LHCN-M2 (cell line): ENCODE measurements around the gene FTCDNL1. TPM values are rescaled to one million over a fixed set of nuclear protein-coding genes. Genes with fewer than 3 reads are reported as not detected.

Source experiments
- DNase-seq: peaks from one replicate; pipeline ENCODE4 v3.0.0-alpha.2; 2012; ENCODE audit warnings: low read depth
- total RNA-seq: library from RNA; depleted of rRNA; stranded (reverse); fragments of >200 nt; gene quantifications from 2 replicates; pipeline ENCODE4 v1.2.3, GENCODE V29; 2014

Gene FTCDNL1
- total RNA-seq, 1 experiment from 2014 or later = 0.75 TPM

- no peak for DNase-seq
These were observed 8.2 kb downstream of the FTCDNL1 start for GRCh38 chr2:199842631-199843395.

DNA sequence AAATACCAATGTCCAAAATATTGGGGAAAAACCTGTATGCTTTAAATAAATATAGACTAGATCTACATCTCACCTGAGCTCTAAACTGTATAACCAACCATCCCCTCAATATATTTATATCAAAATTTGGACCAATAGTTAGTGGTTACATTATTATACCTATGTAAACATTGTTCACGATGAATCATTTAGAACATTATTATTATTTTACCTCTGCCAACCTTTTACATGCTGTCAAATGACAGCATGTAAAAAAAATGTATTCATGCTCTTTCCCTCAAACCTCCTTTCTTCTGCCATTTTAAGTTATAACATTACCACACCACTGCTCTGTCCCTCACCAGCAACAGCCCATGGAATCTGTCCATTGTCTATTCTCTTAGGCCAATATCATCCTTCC lies 9.6 kb downstream of the FTCDNL1 start:
- DNase-seq = no peak

GRCh38 chr2:199838399-199838798 lies 12.6 kb downstream of the FTCDNL1 start:
- DNase-seq = no peak

DNA sequence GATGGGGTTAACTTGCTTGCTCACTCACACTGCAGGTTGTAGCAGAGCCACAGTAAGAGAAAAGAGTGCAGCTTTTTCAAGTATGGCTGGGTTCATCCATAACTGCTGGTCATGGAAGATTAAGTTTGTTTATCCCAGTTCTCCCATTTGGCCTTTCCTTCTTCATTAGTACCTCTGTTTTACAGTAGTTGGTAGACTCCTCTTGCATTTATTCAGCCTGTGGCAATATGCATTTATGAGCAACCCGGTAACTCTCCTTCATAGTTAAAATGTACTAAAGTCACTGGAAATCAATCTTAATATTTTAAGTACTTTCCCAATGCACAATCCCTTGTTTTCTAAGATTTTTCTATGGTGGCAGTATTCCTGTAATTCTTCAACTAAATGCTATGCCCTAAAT lies 14.0 kb downstream of the FTCDNL1 start:
- DNase-seq = no peak

DNA sequence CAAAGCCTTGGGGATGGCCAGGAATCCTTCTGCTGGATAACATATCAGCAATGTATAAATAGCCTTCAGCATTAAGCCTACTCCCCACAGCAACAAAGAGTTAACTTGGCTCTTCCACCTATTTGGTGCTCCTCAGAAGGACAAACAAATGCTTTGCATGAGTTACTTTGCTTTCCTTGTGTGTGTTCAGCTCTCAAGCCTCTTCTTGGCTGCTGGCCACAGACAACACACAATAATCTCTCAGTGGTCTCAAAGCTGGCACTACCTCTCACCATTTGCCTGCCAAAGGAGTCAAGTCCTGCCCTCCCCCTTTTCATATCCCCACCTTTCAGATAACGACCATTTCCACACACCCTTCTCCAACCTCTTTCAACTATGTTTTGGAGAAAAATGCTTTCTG lies 17.5 kb downstream of the FTCDNL1 start:
- no peak for DNase-seq

GRCh38 chr2:199830531-199830930 lies 20.5 kb downstream of the FTCDNL1 start:
- no peak for DNase-seq

DNA sequence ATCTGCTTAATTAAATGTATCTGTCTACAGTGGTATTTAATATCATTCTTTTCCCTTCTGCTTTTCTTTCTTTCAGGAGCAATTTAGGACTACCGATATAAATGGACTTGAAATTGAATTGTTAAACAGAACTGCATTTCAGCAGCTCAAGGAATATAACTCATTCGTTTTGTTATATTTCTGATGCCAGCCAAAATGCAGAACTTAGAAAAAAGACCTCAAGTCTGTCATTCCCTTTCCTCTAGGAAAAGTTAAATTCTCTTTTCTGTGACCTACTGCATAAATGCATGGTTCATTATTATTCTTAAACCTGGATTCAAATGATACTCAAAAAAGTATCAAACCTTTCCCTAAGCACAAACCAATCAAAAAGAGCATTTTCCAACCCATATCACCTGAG lies 21.4 kb downstream of the FTCDNL1 start:
- DNase-seq = no peak

GRCh38 chr2:199819746-199820145 lies 31.2 kb downstream of the FTCDNL1 start:
- DNase-seq = no peak

DNA sequence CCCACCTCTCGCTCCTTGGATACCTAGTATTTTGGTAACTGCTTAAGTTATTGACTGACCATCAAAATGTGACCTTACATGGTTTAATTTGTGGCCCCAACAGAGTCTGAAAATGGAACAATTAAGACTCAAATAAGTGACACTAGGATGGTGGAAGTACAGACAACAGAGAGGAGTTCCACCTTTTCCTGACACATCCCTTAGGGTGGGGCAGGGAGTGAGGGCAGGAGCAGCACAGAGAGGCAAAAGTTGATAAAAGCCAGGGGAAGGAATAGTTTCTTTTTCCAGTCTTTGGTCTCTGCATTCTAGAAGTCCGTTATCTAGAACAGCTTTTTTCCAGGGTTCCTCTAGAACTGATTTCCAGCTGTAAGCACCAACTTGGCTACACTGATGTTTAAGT lies 32.2 kb downstream of the FTCDNL1 start:
- no peak for DNase-seq

DNA sequence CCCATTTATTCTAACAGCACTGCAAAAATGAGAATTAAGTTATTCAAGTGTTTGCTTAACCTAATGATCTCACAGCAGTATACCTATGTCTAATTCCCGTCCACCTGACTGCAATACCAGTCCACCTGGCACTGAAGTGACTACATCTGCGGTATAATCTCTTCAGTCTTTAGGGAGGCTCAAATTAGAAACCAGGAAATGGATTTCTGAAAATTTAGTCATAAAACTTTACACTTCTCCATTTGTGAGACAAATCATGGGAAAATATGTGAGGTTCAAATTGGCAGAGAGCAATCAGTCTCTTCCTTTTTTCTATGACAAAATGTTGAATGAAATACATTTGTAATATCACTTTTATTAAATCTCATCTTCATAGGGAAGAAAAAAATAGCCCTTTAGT lies 33.0 kb downstream of the FTCDNL1 start:
- no peak for DNase-seq

DNA sequence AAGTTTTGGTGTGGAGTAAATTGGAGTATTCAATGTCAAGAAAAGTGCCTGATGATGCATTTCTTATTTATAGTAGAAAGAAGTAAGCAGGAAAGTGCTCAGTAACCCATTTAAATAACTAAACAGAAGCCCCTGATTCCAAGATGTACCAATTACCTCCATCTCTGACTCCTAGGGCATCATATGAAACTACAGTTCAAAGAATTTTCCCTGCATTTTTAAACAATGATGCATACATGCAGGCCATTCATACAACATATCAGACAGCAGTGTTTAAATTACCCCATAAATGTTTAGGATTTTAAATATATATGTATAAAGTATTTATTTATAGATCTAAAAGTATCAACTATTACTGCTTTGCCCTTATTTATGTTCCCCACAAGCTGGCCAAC lies 36.2 kb downstream of the FTCDNL1 start:
- no peak for DNase-seq

- DNase-seq = no peak
These were observed 36.7 kb downstream of the FTCDNL1 start for GRCh38 chr2:199814101-199814816.

- DNase-seq = no peak
These were observed 38.5 kb downstream of the FTCDNL1 start for GRCh38 chr2:199812493-199812892.

DNA sequence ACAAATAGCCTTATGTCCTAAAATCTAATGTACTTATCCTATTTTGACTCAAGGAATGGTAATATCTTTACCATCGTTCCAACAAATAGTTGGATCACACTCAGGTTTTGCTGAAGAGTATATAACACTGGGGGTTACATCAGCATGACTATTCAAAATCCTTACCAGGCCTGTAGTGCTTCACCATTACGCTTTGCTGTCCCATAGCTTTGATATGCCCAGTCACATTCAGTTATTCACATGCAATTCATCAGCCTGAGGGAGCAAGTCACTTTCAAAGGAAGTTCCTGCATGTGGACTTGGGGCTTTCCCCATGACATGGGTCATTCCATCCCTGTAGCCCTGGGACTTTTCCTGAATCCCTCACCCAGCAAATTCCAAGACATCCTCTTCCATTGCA lies 39.6 kb downstream of the FTCDNL1 start:
- no peak for DNase-seq

GRCh38 chr2:199810422-199811171 lies 40.4 kb downstream of the FTCDNL1 start:
- peak; percentile 40 for DNase-seq

- no peak for DNase-seq
These were observed 43.0 kb downstream of the FTCDNL1 start for GRCh38 chr2:199807966-199808365.

DNA sequence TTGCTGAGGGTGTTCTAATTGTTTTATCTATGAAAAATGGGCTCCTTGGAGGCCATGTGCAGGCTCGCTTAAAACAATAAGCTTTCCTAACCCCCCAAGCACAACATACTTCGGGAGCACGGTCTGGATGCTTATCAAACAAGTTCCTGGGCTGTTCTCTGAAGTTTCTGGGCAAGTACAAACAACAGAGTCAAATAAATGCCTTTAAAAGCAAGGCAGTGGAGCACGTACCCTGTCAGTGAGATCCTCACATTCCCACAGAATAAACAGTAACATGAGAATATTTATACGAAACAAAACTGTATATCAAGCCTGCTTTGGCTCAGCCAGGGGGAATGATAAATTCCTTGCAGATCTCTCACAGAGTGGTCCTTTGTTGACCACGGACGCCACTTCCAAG lies 44.8 kb downstream of the FTCDNL1 start:
- no peak for DNase-seq

GRCh38 chr2:199804831-199805230 lies 46.2 kb downstream of the FTCDNL1 start:
- no peak for DNase-seq

- DNase-seq = peak; percentile 91
These were observed 52.0 kb downstream of the FTCDNL1 start for GRCh38 chr2:199798831-199799580.

DNA sequence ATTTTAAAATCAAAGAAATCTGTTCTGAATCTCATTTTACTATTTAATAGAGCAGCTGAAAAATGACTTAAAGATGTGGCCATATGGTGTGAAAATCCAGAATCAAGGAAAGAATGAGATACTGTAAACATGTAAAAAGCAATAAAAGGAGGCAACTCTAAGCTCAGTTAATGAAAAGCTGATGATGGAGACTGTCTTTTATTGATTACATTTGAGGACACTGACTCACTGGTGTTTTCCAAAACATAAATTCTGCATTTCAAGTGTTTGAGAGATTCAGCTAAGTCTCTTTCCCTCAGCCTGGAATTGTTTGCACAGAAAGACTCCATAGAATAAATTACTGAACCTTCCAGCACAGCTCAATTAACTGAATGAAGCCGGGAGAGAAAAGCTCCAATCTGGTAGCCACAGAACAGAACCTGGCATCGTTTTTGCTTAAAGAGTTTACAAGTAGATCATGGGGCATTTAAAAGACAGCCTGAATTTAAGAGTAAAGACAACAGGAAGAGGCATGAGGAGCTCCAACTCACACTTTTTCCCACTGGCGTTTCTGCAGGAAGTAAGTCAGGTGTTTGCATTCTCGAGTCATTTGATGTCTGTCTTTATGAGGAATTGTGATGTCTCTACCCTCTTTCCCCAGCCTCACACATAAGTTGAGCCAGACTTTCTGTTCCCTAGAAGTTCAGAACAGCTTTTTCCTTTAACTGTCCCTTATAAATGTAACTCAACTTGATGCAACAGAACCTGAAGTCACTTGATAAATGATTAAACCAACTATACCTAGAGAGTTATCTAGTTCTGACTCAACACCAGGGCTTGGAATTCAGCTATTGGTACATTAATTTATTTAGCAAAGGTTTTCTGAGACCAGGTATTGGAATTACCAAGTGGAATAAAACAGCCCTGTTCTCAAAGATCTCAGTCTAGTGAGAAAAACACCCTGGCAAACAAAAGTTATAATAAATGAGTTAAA lies 53.3 kb downstream of the FTCDNL1 start:
- DNase-seq = no peak

GRCh38 chr2:199792381-199792780 lies 58.6 kb downstream of the FTCDNL1 start:
- DNase-seq = no peak
